HG03521 (cell line): Measurements from ENCODE around the gene GSDME.

Source experiments
- ATAC-seq: cut with Tn5 transposase; IDR thresholded peaks from one replicate; pipeline ENCODE4 v1.9.1; 2021; ENCODE audit warnings: mild to moderate bottlenecking, moderate library complexity; ENCODE audit not compliant: unreplicated experiment

GSDME gene

GRCh38 chr7:24659505-24659904 is 97.8 kb downstream of the GSDME start:
- peak; percentile 48 for ATAC-seq

- no peak for ATAC-seq
Observed at GRCh38 chr7:24657980-24658379, 99.3 kb downstream of the GSDME start.

- ATAC-seq, result no peak
Observed at GRCh38 chr7:24656608-24657007, 100.7 kb downstream of the GSDME start.

GRCh38 chr7:24654305-24654704 is 103.0 kb downstream of the GSDME start:
- ATAC-seq, result no peak

GRCh38 chr7:24653316-24654085 is 103.8 kb downstream of the GSDME start:
- no peak for ATAC-seq

- ATAC-seq, result no peak
Observed at GRCh38 chr7:24652251-24652939, 104.9 kb downstream of the GSDME start.
